H1 (cell line): ENCODE data around the gene RNF38. TPM values are rescaled to one million over a fixed set of nuclear protein-coding genes. Genes with fewer than 3 reads are reported as not detected.

Experiments
- BCL11A ChIP-seq, 2 experiments: IDR thresholded peaks; one replicate each; pipeline ENCODE4 v1.6.1; 2011; ENCODE audit warnings: low read depth in 2 of 2, low read length in 2 of 2, mild to moderate bottlenecking in 2 of 2
- EZH2 ChIP-seq: fragments of 200-600 bp; sonication (generic); IDR thresholded peaks from 2 replicates; pipeline ENCODE4 v1.7.1; 2012; ENCODE audit warnings: low read depth, mild to moderate bottlenecking, moderate library complexity, low read length, inconsistent platforms; ENCODE audit not compliant: severe bottlenecking
- JUN ChIP-seq: IDR thresholded peaks from 2 replicates; pipeline ENCODE4 v1.6.1; 2011; ENCODE audit warnings: low read depth, mild to moderate bottlenecking, improper control_type of control experiment, low read length
- polyA plus RNA-seq, 7 experiments: library from polyadenylated mRNA; depleted of rRNA in 3 of 7; stranded (reverse) in 5 of 7; unstranded in 2 of 7; fragments of >200 nt in 5 of 7; fragments of 200-250 nt in 2 of 7; gene quantifications; 1 replicate in 5 of 7; 2 replicates in 1 of 7; 4 replicates in 1 of 7; pipeline versions ENCODE4 v1.2.1 to v1.2.3, GENCODE V29; 2011 to 2013; ENCODE audit warnings: missing spikeins in 2 of 7, mixed read lengths in 2 of 7
- total RNA-seq: library from RNA; stranded (reverse); fragmentation: NEBNext Ultra II Directional; extraction: Animal tissue kit (Norgen Biotek cat#: 25700); gene quantifications from 2 replicates; pipeline ENCODE4 v1.2.1, GENCODE V29; 2021
- TF ChIP-seq, protein P1 (sequence below): IDR thresholded peaks from 2 replicates; pipeline ENCODE4 v1.6.1; 2012; ENCODE audit warnings: low read length, inconsistent platforms

RNF38 gene
- total and polyA plus RNA-seq, 2 of the 8 experiments (the other 6 are each of a cell fraction or from before 2014, with no cell fraction given) = 54.9 to 60.9 TPM

DNA sequence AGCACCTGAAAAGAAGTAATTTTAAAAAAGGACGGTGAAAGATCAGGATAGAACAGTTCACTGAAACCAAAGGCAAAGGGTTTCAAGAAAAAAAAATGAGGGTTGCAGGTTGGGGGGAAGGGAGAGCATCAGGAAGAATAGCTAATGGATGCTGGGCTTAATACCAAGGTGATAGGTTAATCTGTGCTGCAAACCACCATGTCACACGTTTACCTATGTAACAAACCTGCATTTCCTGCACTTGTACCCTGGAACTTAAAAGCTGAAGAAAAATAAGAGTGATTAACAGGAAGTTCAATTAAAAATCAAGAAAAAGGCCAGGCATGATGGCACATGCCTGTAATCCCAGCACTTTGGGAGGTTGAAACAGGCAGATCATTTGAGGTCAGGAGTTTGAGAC is 44.1 kb upstream of the RNF38 start (continued):
- no peak for TF ChIP-seq EZH2
- TF ChIP-seq BCL11A (IDR thresholded peaks at IDR 0.05; ENCODE audit: low read depth in 2 of 2, low read length in 2 of 2) = no peak
- TF ChIP-seq, protein P1, sequence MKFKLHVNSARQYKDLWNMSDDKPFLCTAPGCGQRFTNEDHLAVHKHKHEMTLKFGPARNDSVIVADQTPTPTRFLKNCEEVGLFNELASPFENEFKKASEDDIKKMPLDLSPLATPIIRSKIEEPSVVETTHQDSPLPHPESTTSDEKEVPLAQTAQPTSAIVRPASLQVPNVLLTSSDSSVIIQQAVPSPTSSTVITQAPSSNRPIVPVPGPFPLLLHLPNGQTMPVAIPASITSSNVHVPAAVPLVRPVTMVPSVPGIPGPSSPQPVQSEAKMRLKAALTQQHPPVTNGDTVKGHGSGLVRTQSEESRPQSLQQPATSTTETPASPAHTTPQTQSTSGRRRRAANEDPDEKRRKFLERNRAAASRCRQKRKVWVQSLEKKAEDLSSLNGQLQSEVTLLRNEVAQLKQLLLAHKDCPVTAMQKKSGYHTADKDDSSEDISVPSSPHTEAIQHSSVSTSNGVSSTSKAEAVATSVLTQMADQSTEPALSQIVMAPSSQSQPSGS = no peak
- TF ChIP-seq JUN = no peak
